C4-2B (cell line): ENCODE measurements around the gene KLHL3.

Source experiments
- H3K27ac ChIP-seq: fragments of 450-650 bp; 2 replicates; pipeline ENCODE4 v1.5.1; 2017
- CTCF ChIP-seq: fragments of 450-650 bp; conservative IDR thresholded peaks from 2 replicates; pipeline ENCODE4 v1.5.1; 2017; ENCODE audit warnings: mild to moderate bottlenecking
- ZFX ChIP-seq: fragments of 450-650 bp; IDR thresholded peaks from 2 replicates; pipeline ENCODE4 v1.6.1; 2017

Gene KLHL3

GRCh38 chr5:137718611-137719010 lies 17.3 kb downstream of the KLHL3 start:
- no peak for TF ChIP-seq CTCF
- TF ChIP-seq ZFX = no peak
- H3K27ac ChIP-seq = no peak overlapping the region

GRCh38 chr5:137716337-137716736 lies 19.6 kb downstream of the KLHL3 start:
- TF ChIP-seq ZFX (no peak), CTCF (no peak)

GRCh38 chr5:137715456-137715855 lies 20.4 kb downstream of the KLHL3 start:
- TF ChIP-seq ZFX = no peak
- no peak for TF ChIP-seq CTCF
- H3K27ac ChIP-seq = no peak overlapping the region

More at GRCh38 chr5:137716337-137716736, 19.6 kb downstream of the KLHL3 start:
- no peak overlapping the region for H3K27ac ChIP-seq

- TF ChIP-seq CTCF (no peak), ZFX (no peak)
- H3K27ac ChIP-seq = no peak overlapping the region
Observed at GRCh38 chr5:137714946-137715345, 20.9 kb downstream of the KLHL3 start.

GRCh38 chr5:137714494-137714893 lies 21.4 kb downstream of the KLHL3 start:
- no peak for TF ChIP-seq ZFX
- TF ChIP-seq CTCF = no peak
- H3K27ac ChIP-seq = no peak overlapping the region

GRCh38 chr5:137712139-137712667 lies 23.7 kb downstream of the KLHL3 start:
- TF ChIP-seq CTCF (no peak), ZFX (no peak)
- no peak overlapping the region for H3K27ac ChIP-seq

GRCh38 chr5:137710086-137710485 lies 25.8 kb downstream of the KLHL3 start:
- TF ChIP-seq ZFX (no peak), CTCF (no peak)
- H3K27ac ChIP-seq = no peak overlapping the region
